Putamen (tissue), 1 donor: ENCODE data around the gene GRIN3A.
A peak's percentile ranks its signal among the peaks of the same experiment; 100 is the strongest.
"Not testable (repeated sequence)": the region's sequence is repeated elsewhere in the genome, so short reads cannot be mapped to it uniquely, and the experiment has no call there.

Source experiments
- DNase-seq: peaks from one replicate; pipeline ENCODE4 v3.0.0-alpha.2; 2016; ENCODE audit warnings: low spot score

The GRIN3A gene

GRCh38 chr9:101738566-101739183, at the start of gene GRIN3A:
Gene GRIN3A (minus strand): TSS chr9:101738647. CDS start chr9:101737979, 668 bp downstream.
- peak; percentile 15 for DNase-seq

- DNase-seq = no peak
These were observed 49.4 kb upstream of the GRIN3A start for GRCh38 chr9:101787891-101788290.

DNA sequence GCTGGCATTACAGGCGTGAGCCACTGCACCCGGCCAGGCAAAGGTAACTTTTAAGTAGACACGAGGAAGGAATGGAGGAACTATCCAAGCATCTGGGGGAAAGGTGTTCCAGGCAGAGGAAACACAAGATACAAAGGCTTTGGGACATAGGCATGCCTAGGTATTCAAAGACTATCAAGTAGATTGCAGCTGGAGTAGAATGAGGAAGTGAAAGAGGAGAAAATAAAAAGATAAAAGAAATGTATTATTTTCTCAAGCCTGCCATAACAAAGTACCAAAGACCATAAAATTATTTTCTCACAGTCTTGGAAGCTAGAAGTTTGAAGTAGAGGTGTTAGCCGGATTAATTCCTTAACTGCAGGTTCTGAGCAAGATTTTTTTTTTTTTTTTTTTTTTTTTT, 39.9 kb upstream of the GRIN3A start:
- no peak for DNase-seq

GRCh38 chr9:101764472-101764871, 26.0 kb upstream of the GRIN3A start:
- DNase-seq = no peak

GRCh38 chr9:101758304-101758930, 20.0 kb upstream of the GRIN3A start:
- DNase-seq = no peak

- DNase-seq = no peak
These were observed 15.3 kb upstream of the GRIN3A start for GRCh38 chr9:101753716-101754115.

GRCh38 chr9:101751895-101752294, 13.4 kb upstream of the GRIN3A start:
- no peak for DNase-seq

- no peak for DNase-seq
These were observed 864 bp upstream of the GRIN3A start for GRCh38 chr9:101739311-101739710.

DNA sequence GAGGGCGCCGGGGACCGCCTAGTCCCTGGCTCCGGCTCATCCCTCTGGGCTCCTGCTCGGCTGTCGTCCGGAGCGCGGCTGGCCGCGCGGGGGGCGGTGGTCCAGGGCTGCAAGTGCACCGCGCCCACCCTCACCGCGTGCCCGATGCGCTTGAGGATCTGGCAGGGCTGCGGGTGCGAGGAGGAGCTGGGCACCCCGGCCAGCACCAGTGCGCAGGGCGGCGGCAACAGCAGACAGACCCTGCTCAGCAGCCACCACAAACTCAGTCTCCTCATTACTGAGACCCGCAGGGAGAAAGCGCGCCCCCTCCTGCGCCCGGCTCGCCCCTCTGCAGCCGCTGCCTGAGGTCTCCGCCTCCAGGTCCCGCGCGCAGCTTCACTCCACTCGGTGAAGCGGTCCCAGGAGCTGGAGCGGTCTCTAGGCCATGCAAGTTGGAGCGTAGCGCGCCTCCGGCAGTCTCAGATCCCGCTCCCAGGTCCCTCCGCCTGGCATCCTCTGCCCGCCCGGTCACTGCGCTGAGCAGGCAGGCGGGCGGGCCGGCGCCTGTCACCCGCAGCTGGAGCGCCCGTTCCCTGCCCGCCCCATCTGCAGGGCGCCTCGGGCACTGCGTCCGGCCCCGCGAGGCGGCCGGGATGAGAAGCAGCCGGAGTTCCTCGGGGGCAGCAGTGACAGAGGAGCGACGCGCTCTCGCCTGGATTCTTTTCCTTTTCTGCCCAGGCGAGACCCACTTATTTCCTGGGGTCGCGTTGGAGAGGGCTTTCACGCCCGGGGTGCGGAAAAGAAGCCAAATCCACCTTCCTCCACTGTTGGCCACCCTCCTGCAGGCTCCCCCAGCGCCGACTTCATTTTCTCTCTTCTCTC, 512 bp downstream of the GRIN3A start:
- DNase-seq = no peak

- DNase-seq = no peak
These were observed 1.2 kb downstream of the GRIN3A start for GRCh38 chr9:101737165-101737704.

DNA sequence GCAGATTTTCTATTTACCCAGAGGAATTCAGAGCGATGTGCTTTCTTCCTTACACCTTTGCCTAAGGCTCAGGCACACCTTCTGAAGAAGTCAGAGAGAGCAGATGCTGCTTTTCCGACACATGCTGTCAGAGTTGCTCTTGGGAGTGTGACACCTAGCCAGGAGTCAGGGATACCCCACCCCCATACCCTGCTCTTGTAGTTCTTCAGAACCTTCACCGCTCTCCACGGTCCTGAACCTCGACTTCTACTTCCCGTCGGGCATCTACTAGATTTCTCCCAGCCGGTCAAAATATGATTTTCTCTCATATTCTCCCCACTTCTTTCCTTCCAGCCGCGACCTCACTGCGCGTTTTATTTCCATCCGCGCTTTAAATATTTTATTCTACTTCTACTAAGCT, 1.7 kb downstream of the GRIN3A start:
- DNase-seq = no peak

- no peak for DNase-seq
These were observed 7.0 kb downstream of the GRIN3A start for GRCh38 chr9:101731429-101731828.

DNA sequence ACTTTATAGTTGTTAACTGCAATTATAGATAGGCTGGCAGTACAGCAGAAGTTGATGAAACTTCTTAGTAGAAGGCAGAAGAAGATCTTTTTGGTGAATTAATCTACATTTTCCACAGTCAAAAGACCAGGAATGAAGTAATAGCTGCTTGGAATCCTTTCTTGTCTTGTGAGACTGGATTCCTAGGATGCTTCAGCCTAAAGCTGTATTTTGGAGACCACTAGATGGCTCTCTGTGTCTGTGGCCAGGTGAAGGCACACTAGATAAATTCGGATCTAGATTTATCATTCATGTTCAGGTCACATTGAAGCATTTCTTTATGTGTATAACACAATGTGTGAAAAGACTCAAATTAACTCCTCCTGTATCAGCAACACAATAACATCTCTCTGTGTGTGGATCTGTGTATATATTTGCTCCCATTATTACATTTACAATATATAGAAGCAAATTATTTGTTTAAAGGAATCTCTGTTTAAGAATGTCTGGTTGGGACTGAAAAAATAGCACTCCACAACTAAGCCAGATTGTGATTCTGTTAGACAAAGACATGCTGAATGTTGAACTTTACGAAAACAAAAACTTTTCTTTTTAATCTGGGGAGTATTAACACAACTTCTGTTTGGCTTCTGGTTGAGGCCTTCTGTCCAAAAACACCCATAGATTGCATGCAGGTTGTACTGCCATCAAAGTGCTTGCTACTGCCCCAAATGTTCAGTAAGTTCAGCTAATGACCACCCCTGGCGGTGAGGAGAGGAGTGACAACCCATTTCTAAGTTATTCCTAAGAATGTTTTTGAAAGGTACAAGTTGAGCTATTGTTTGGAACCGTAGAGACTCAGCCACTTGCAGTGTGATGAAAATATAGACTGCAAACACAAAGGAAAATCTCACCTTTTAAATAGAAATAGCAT, 10.6 kb downstream of the GRIN3A start:
- peak; percentile 22 for DNase-seq

- DNase-seq = not testable (repeated sequence)
These were observed 14.2 kb downstream of the GRIN3A start for GRCh38 chr9:101724271-101724670.

- DNase-seq = no peak
These were observed 20.3 kb downstream of the GRIN3A start for GRCh38 chr9:101718192-101718591.

- DNase-seq = no peak
These were observed 21.8 kb downstream of the GRIN3A start for GRCh38 chr9:101716629-101717028.

- DNase-seq = no peak
These were observed 27.0 kb downstream of the GRIN3A start for GRCh38 chr9:101711330-101711941.

DNA sequence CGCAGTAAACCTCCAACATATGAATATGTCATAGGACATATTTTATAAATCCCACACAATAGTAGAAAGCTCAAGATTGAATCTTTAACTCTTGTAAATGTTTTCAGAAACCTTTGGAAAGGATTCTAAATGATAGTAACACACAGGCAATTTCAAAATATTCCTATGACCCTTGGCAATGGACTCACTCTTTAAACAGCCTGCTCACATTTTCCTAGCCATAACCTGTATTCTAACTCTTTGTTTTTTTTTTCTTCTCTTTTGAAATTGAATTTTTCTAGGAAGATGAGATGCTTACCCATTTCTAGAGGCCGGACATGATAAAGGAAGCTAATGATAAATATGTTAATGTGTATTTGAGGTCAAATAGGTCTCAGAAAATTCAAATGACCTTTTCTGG, 29.6 kb downstream of the GRIN3A start:
- DNase-seq = no peak

DNA sequence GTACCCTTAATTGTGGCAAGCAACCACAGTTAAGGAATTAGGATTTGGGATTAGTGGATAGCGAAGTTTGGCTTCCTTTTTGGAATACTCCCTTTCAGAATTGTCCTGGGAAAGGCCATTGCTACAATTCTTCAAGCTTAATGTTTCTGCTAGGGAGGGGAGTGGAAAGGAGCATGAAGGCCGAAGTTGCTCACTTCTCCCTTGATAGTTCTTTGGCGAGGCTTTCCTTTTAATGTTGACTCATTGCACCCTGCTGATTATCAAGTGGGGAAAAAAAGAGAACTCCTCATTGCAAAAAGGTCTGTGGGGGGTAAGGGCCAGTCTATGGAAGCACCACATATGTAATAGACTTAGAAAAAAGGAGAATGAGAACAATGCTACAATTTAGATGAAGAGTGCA, 30.7 kb downstream of the GRIN3A start:
- no peak for DNase-seq

- no peak for DNase-seq
These were observed 31.4 kb downstream of the GRIN3A start for GRCh38 chr9:101706997-101707396.

GRCh38 chr9:101706261-101706798, 32.1 kb downstream of the GRIN3A start:
- no peak for DNase-seq
